Body of pancreas (tissue), 4 donors: ENCODE measurements around the gene SIRPA. TPM values are rescaled to one million over a fixed set of nuclear protein-coding genes. Genes with fewer than 3 reads are reported as not detected.

Experiments used
- ATAC-seq: fragments of 150-250 bp; one replicate; pipeline ENCODE4 v1.9.1; 2016
- DNase-seq, 4 donors: peaks; one replicate each; pipeline ENCODE4 v3.0.0-alpha.2; 2019
- H3K27ac ChIP-seq, 4 donors: fragments of 200-600 bp; sonication (generic); 1 replicate in 3 of 4; 2 replicates in 1 of 4; pipeline versions ENCODE4 v1.5.1 to v1.6.1; 2016 to 2019; ENCODE audit warnings: mild to moderate bottlenecking in 1 of 4, mixed read lengths in 1 of 4, moderate library complexity in 1 of 4
- H3K27me3 ChIP-seq, 2 donors: fragments of 200-600 bp; sonication (generic); one replicate each; pipeline ENCODE4 v1.6.0; 2016; ENCODE audit warnings: mild to moderate bottlenecking in 1 of 2
- H3K36me3 ChIP-seq, 2 donors: fragments of 200-600 bp; sonication (generic); replicated peaks in 1 of 2; 2 replicates each; pipeline ENCODE4 v1.5.1; 2016; ENCODE audit warnings: low read depth in 2 of 2; ENCODE audit not compliant: insufficient read depth in 1 of 2
- H3K4me1 ChIP-seq: fragments of 200-600 bp; sonication (generic); one replicate; pipeline ENCODE4 v1.6.0; 2016
- H3K4me3 ChIP-seq, 2 donors: fragments of 200-600 bp; sonication (generic); 1 replicate in 1 of 2; 2 replicates in 1 of 2; pipeline ENCODE4 v1.5.1; 2016 to 2019
- H3K9me3 ChIP-seq, 3 donors: fragments of 200-600 bp; sonication (generic); 1 replicate in 2 of 3; 2 replicates in 1 of 3; pipeline ENCODE4 v1.5.1; 2016
- POLR2A ChIP-seq, 3 donors: fragments of 450-650 bp; IDR thresholded peaks; one replicate each; pipeline ENCODE4 v1.6.1; 2016; ENCODE audit warnings: antibody characterized with exemption in 3 of 3, mild to moderate bottlenecking in 2 of 3
- WGBS, 2 donors: methylation state at CpG; one replicate each; pipeline ENCODE4 v1.1.5; 2017; 5-methylcytosine and 5-hydroxymethylcytosine counted together
- intact Hi-C: fragments of 100-400 bp; cut with DNase I; formaldehyde crosslinking; loops from one replicate; pipeline ENCODE4 v1.15.1; 2023
- total RNA-seq, 2 donors: library from RNA; depleted of rRNA; stranded (reverse); fragments of >200 nt; gene quantifications; one replicate each; pipeline ENCODE4 v1.1.0, GENCODE V29; 2016
- TF ChIP-seq, protein P1 (sequence below), 7 experiments: fragments of 450-650 bp in 4 of 7; fragments of 200-600 bp in 3 of 7; sonication (generic) in 3 of 7; IDR thresholded peaks; one replicate each; pipeline ENCODE4 v1.5.1; 2016 to 2019; ENCODE audit warnings: antibody characterized with exemption in 7 of 7

The SIRPA gene
- total RNA-seq, 2 donors from 2014 or later = 15.0 to 20.1 TPM

DNA sequence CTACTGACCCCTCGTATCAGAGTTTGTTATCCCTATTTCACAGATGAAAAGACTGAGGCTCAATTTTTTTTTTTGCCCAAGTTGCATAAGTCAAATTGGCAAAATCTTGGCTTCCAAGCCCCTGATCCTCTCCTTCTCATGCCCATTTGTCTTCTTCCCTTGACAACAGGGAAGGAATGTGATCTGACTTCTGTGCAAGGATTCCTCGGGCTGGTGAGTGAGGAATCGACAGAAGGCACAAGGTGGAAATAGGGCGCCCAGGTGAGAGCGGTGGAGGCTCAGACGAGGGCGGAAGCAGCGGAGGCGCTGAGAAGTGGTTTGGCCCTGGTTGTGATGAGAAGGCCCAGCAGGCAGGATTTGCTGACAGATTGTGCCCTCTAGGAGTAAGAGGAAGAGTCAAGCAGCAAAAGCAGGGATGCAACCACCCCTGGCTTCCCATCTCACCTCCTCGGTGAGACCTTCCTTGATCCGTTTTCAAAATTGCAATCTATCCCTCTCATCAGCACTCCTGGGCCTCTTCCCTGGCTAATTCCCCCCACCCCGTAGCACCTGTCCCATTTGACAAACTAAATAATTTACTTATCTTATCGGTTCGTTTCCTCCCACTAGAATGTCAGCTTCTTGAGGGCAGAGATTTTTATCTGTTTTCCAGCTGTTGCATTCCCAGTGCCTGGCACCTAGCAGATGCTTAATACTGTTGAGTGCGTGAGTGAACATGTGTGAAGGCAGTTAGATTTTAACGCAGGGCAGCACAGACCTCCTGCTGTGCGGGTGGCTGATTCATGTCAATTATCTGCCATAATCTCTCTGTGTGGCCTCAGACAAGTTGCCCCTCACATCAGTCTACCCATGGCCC lies 3.7 kb upstream of the SIRPA start:
- Histone ChIP-seq H3K27ac (no peak overlapping the region), H3K27me3 (no peaks in the 10 kb centered on the region), H3K9me3 (no peaks in the 10 kb centered on the region), H3K4me3 (no peak overlapping the region), H3K36me3 (no peaks in the 10 kb centered on the region), H3K4me1 (peaks cover 27% of the 10 kb centered on the region)
- TF ChIP-seq, protein P1, sequence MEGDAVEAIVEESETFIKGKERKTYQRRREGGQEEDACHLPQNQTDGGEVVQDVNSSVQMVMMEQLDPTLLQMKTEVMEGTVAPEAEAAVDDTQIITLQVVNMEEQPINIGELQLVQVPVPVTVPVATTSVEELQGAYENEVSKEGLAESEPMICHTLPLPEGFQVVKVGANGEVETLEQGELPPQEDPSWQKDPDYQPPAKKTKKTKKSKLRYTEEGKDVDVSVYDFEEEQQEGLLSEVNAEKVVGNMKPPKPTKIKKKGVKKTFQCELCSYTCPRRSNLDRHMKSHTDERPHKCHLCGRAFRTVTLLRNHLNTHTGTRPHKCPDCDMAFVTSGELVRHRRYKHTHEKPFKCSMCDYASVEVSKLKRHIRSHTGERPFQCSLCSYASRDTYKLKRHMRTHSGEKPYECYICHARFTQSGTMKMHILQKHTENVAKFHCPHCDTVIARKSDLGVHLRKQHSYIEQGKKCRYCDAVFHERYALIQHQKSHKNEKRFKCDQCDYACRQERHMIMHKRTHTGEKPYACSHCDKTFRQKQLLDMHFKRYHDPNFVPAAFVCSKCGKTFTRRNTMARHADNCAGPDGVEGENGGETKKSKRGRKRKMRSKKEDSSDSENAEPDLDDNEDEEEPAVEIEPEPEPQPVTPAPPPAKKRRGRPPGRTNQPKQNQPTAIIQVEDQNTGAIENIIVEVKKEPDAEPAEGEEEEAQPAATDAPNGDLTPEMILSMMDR (IDR thresholded peaks at IDR 0.05) = no peak
- no peak for TF ChIP-seq POLR2A (IDR thresholded peaks at IDR 0.05)
- ATAC-seq = no peak
- intact Hi-C loops = no loop called here
- no peak for DNase-seq
- WGBS, 2 donors = 62 to 67% methylated on average over 17 of the region's 17 CpGs

DNA sequence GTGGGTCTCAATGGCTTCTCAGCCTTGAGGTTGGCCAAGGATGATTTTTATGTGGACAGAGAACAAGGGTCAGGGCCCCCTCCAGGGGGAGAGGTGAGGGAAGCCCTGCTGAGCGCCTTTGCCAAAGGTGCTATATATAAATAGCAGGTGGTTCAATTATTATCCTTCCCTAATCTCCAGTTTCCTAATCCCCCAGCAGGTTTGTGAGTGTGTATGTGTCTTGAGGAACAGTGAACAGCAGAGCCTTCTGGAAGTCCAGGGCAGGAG lies 3.2 kb upstream of the SIRPA start:
- no peak overlapping the region for H3K4me3 ChIP-seq
- peaks cover 27% of the 10 kb centered on the region for H3K4me1 ChIP-seq
- ATAC-seq (no peak), DNase-seq (no peak)
- H3K9me3 ChIP-seq = no peaks in the 10 kb centered on the region
- H3K27ac ChIP-seq = no peak overlapping the region
- intact Hi-C loops = no loop called here
- H3K27me3 ChIP-seq = no peaks in the 10 kb centered on the region
- H3K36me3 ChIP-seq = no peaks in the 10 kb centered on the region
- 67 to 89% methylated on average over 1 of the region's 1 CpG for WGBS, 2 donors
- TF ChIP-seq, protein P1 (IDR thresholded peaks at IDR 0.05) = no peak
- TF ChIP-seq POLR2A (IDR thresholded peaks at IDR 0.05) = no peak

DNA sequence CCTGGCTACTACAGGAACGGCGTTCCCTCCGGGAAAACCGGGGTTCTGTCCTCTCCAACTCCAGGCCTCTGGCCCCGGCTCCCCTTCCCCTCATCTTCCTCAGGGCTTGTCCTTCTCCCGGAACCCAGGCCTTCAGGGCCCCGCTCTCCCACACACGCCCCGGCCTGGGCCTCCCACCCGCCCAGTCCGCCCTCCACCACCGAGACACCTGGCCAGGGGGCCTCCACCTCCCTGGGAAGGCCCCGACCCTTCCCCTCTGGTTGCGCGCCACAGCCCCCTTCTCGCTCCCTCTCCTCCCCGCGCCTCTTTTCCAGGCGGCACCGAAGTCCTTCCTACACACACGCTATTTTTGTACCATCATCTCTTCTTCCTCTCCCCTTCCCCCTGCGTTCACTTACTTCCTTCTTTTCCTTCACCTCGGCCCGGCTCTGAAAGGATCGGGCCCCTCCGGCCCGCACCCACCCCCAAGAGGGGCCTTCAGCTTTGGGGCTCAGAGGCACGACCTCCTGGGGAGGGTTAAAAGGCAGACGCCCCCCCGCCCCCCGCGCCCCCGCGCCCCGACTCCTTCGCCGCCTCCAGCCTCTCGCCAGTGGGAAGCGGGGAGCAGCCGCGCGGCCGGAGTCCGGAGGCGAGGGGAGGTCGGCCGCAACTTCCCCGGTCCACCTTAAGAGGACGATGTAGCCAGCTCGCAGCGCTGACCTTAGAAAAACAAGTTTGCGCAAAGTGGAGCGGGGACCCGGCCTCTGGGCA lies 1.3 kb upstream of the SIRPA start:
- WGBS, 2 donors = 14 to 24% methylated on average over 34 to 51 of the region's 54 CpGs
- no peaks in the 10 kb centered on the region for H3K36me3 ChIP-seq
- no peak for TF ChIP-seq POLR2A (IDR thresholded peaks at IDR 0.05)
- TF ChIP-seq, protein P1 (IDR thresholded peaks at IDR 0.05) = no peak
- intact Hi-C loops = no loop called here
- no peaks in the 10 kb centered on the region for H3K9me3 ChIP-seq
- DNase-seq (peak in 2 of 4 donors; percentile 70 to 74), ATAC-seq (no peak)
- no peaks in the 10 kb centered on the region for H3K27me3 ChIP-seq
- H3K4me3 ChIP-seq = peak overlapping the region; percentile 6 to 47
- H3K4me1 ChIP-seq = peaks cover 34% of the 10 kb centered on the region
- H3K27ac ChIP-seq = peak overlapping the region; percentile 70 to 90 (median 82)

DNA sequence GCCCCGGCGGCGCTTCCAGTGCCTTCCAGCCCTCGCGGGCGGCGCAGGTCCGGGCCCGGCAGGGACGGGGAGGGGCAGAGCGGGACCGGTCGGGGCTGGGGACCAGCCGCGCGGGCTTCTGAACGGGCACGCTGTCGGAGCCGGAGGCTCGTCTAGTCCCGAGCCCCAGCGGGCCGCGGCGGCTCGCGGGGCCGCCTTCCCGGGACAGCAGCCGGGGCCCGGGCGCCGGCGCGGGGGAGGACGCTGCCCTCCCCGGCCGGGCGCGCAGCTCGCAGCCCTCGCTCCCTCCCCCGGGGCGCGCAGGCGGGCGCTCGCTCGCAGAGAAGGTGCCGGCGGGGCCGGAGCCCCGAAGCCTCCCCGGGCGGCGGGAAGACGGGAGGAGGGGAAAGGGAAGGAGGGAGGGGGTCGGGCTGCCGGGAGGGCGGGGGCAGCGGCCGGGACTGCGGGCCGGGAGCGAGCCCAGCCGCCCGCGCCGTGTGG lies 696 bp upstream of the SIRPA start:
- TF ChIP-seq, protein P1 (IDR thresholded peaks at IDR 0.05) = no peak
- peak in 2 of 3 donors; percentile 15 to 30 for TF ChIP-seq POLR2A (IDR thresholded peaks at IDR 0.05)
- peak overlapping the region; percentile 70 to 90 (median 82) for H3K27ac ChIP-seq
- intact Hi-C loops = no loop called here

More for the DNA sequence above, 696 bp upstream of the SIRPA start:
- Histone ChIP-seq H3K4me3 (peak overlapping the region; percentile 6 to 47), H3K27me3 (no peaks in the 10 kb centered on the region), H3K9me3 (no peaks in the 10 kb centered on the region), H3K36me3 (no peaks in the 10 kb centered on the region), H3K4me1 (peaks cover 34% of the 10 kb centered on the region)
- ATAC-seq (peak; percentile 63), DNase-seq (peak; percentile 31 to 66 (median 54))
- 0 to 2% methylated on average over 7 to 11 of the region's 70 CpGs for WGBS, 2 donors
